ENCODE results near the gene TRABD2B. TPM values are rescaled to one million over a fixed set of nuclear protein-coding genes. Genes with fewer than 3 reads are reported as not detected.

Gene TRABD2B
- total RNA-seq, 4 donors from 2014 or later, result 0.35 to 2.5 (median 0.88) TPM

GRCh38 chr1:47870946-47871676, 126.1 kb downstream of the TRABD2B start:
- peak overlapping the region in 2 of 4 donors; percentile 41 to 57 for H3K27ac ChIP-seq
- H3K4me1 ChIP-seq, result peaks cover 0 to 14% (median 2%) of the 10 kb centered on the region in 4 donors
- no peak for DNase-seq
- TF ChIP-seq POLR2A (IDR thresholded peaks at IDR 0.05) (no peak), CTCF (IDR thresholded peaks at IDR 0.05) (no peak)
- no peaks in the 10 kb centered on the region for H3K27me3 ChIP-seq
- H3K36me3 ChIP-seq, result no peaks in the 10 kb centered on the region
- H3K9me3 ChIP-seq, result no peaks in the 10 kb centered on the region
- no peak overlapping the region for H3K4me3 ChIP-seq

GRCh38 chr1:47870480-47870879, 126.7 kb downstream of the TRABD2B start:
- no peak overlapping the region for H3K4me3 ChIP-seq
- no peaks in the 10 kb centered on the region for H3K9me3 ChIP-seq
- H3K27me3 ChIP-seq, result no peaks in the 10 kb centered on the region
- DNase-seq, result no peak
- no peak for TF ChIP-seq POLR2A (IDR thresholded peaks at IDR 0.05)
- no peak for TF ChIP-seq CTCF (IDR thresholded peaks at IDR 0.05)
- H3K27ac ChIP-seq, result no peak overlapping the region
- H3K4me1 ChIP-seq, result peaks cover 0 to 17% (median 2%) of the 10 kb centered on the region in 4 donors
- H3K36me3 ChIP-seq, result no peaks in the 10 kb centered on the region

- H3K27me3 ChIP-seq, result no peaks in the 10 kb centered on the region
- DNase-seq, result no peak
- H3K9me3 ChIP-seq, result no peaks in the 10 kb centered on the region
- no peak overlapping the region for H3K27ac ChIP-seq
- H3K4me3 ChIP-seq, result no peak overlapping the region
- peaks cover 0 to 26% (median 2%) of the 10 kb centered on the region in 4 donors for H3K4me1 ChIP-seq
- TF ChIP-seq CTCF (IDR thresholded peaks at IDR 0.05) (no peak), POLR2A (IDR thresholded peaks at IDR 0.05) (no peak)
- H3K36me3 ChIP-seq, result no peaks in the 10 kb centered on the region
These were observed 128.9 kb downstream of the TRABD2B start for GRCh38 chr1:47868348-47868676.

GRCh38 chr1:47867438-47868347, 129.5 kb downstream of the TRABD2B start:
- TF ChIP-seq CTCF (IDR thresholded peaks at IDR 0.05) (no peak), POLR2A (IDR thresholded peaks at IDR 0.05) (no peak)
- H3K27me3 ChIP-seq, result no peaks in the 10 kb centered on the region
- H3K9me3 ChIP-seq, result no peaks in the 10 kb centered on the region
- no peak overlapping the region for H3K27ac ChIP-seq
- DNase-seq, result no peak
- no peak overlapping the region for H3K4me3 ChIP-seq
- H3K36me3 ChIP-seq, result no peaks in the 10 kb centered on the region
- H3K4me1 ChIP-seq, result peaks cover 0 to 26% (median 0%) of the 10 kb centered on the region in 4 donors

GRCh38 chr1:47866601-47867437, 130.4 kb downstream of the TRABD2B start:
- Histone ChIP-seq H3K9me3 (no peaks in the 10 kb centered on the region), H3K27ac (peak overlapping the region in 3 of 4 donors; percentile 48 to 70 (median 61)), H3K36me3 (no peaks in the 10 kb centered on the region), H3K4me3 (no peak overlapping the region), H3K27me3 (no peaks in the 10 kb centered on the region), H3K4me1 (peaks cover 0 to 26% (median 0%) of the 10 kb centered on the region in 4 donors)
- no peak for TF ChIP-seq POLR2A (IDR thresholded peaks at IDR 0.05)
- DNase-seq, result peak in 1 of 3 donors; percentile 37
